GM21576 (cell line): ENCODE measurements around the gene RYR2.
A peak's percentile ranks its signal among the peaks of the same experiment; 100 is the strongest.
"Not testable (repeated sequence)": the region's sequence is repeated elsewhere in the genome, so short reads cannot be mapped to it uniquely, and the experiment has no call there.

ENCODE experiments used
- ATAC-seq: cut with Tn5 transposase; IDR thresholded peaks from one replicate; pipeline ENCODE4 v1.9.1; 2021; ENCODE audit warnings: mild to moderate bottlenecking, moderate library complexity; ENCODE audit not compliant: unreplicated experiment

RYR2 gene

GRCh38 chr1:237247442-237247841, 205.5 kb downstream of the RYR2 start:
- ATAC-seq, result no peak

- ATAC-seq, result no peak
These were observed 207.1 kb downstream of the RYR2 start for GRCh38 chr1:237249120-237249519.

- ATAC-seq, result no peak
These were observed 208.1 kb downstream of the RYR2 start for GRCh38 chr1:237250055-237250454.

- no peak for ATAC-seq
These were observed 213.1 kb downstream of the RYR2 start for GRCh38 chr1:237255071-237255470.

- ATAC-seq, result no peak
These were observed 216.9 kb downstream of the RYR2 start for GRCh38 chr1:237258871-237259270.

- ATAC-seq, result no peak
These were observed 219.2 kb downstream of the RYR2 start for GRCh38 chr1:237261198-237261597.

GRCh38 chr1:237267743-237268142, 225.8 kb downstream of the RYR2 start:
- no peak for ATAC-seq

GRCh38 chr1:237269938-237270337, 228.0 kb downstream of the RYR2 start:
- peak; percentile 52 for ATAC-seq

GRCh38 chr1:237270353-237270752, 228.4 kb downstream of the RYR2 start:
- no peak for ATAC-seq

- ATAC-seq, result not testable (repeated sequence)
These were observed 236.0 kb downstream of the RYR2 start for GRCh38 chr1:237277994-237278393.

GRCh38 chr1:237279629-237280028, 237.6 kb downstream of the RYR2 start:
- no peak for ATAC-seq

GRCh38 chr1:237281481-237281880, 239.5 kb downstream of the RYR2 start:
- ATAC-seq, result no peak

GRCh38 chr1:237282208-237282783, 240.3 kb downstream of the RYR2 start:
- no peak for ATAC-seq

- no peak for ATAC-seq
These were observed 246.0 kb downstream of the RYR2 start for GRCh38 chr1:237287876-237288521.

- ATAC-seq, result no peak
These were observed 251.8 kb downstream of the RYR2 start for GRCh38 chr1:237293804-237294203.

- ATAC-seq, result no peak
These were observed 254.9 kb downstream of the RYR2 start for GRCh38 chr1:237296861-237297260.

GRCh38 chr1:237300642-237301041, 258.7 kb downstream of the RYR2 start:
- no peak for ATAC-seq

GRCh38 chr1:237303929-237304328, 261.9 kb downstream of the RYR2 start:
- no peak for ATAC-seq

- no peak for ATAC-seq
These were observed 264.7 kb downstream of the RYR2 start for GRCh38 chr1:237306726-237307125.

- no peak for ATAC-seq
These were observed 267.7 kb downstream of the RYR2 start for GRCh38 chr1:237309595-237310118.

GRCh38 chr1:237316352-237316751, 274.4 kb downstream of the RYR2 start:
- ATAC-seq, result no peak

GRCh38 chr1:237318748-237319147, 276.8 kb downstream of the RYR2 start:
- no peak for ATAC-seq

GRCh38 chr1:237320890-237321289, 278.9 kb downstream of the RYR2 start:
- no peak for ATAC-seq
